EL (cell line): ENCODE data around the gene CBLN3.
"Not testable (repeated sequence)": the region's sequence is repeated elsewhere in the genome, so short reads cannot be mapped to it uniquely, and the experiment has no call there.

ENCODE experiments used
- DNase-seq: peaks from one replicate; pipeline ENCODE4 v3.0.0-alpha.2; 2016

CBLN3 gene

DNA sequence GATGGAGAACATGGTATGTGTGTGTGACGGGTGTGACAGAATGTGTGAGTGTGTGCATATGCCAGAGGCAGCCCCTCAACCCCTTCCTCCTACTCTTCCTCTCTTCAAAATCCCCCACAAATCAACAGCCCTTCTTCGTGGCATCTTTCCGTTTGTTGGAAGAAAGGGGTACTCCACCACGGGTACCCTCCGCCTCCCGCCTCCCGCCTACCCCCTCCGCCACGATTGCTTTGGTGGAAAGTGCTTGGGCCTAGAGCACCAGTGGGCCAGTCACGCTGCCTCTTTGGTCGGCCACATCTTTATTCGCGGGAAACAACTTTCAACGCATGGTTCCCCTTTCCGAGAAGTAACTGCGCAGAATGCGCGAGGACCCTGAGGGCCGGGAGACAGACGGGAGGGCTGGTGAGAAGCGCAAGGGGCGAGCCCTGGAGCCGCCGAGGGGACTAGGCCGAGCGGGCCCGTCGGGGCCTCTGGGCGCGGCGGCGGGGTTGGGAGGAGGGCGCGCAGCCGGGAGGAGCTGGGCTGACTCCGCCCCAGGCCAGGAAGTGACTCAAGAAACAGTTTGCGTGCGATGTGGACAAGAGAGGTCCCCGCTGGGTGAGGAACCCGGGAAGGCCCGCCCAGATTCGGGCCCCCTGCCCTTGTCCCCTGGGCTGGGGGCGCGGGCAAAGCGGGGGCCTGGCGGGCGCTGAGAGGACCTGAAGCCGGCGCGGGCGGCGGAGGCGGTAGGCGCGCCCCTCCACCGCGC is at the start of gene CBLN3, which contains the start of gene KHNYN:
CBLN3 (minus strand) TSS at position 274 of the 748 bp plus-strand sequence. CDS start 614 bp downstream, outside the sequence.
KHNYN (plus strand) TSS at position 560 of the 748 bp plus-strand sequence. CDS start 777 bp downstream, outside the sequence.
- DNase-seq, result peak; percentile 95

DNA sequence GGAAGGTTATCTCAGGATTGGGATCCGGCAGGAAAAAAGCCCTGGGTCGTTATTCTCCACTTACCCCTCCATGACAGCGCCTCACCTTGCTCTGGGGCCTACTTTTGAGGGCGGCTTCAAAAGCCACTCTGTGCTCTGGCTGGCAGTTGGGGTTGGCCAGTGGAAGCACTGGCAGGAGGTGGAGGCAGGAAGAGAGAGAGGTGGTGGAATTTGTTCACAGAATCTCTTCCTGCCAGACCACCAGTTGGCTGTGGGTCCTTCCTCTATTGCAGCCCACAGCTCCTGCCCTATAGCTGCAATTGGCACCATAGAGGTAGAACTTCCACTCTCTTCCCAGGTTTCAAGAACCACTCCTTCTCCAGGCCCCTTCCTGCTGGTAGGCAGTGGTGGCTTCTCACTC is 45.8 kb upstream of the CBLN3 start:
- no peak for DNase-seq

DNA sequence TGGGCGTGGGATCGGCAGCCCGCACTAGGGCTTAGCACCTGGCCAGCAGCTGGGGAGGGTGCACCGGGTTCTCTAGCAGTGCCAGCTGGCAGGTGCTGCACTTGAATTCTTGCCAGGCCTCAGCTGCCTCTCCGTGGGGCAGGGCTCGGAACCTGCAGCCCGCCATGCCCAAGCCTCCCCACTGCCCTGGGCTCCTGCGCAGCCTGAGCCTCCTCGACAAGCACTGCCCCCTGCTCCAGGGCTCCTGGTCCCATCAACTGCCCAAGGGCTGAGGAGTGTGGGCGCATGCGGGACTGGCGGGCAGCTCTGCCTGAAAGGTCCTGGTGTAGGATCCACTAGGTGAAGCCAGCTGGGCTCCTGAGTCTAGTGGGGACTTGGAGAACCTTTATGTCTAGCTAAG is 43.7 kb upstream of the CBLN3 start:
- DNase-seq, result no peak

DNA sequence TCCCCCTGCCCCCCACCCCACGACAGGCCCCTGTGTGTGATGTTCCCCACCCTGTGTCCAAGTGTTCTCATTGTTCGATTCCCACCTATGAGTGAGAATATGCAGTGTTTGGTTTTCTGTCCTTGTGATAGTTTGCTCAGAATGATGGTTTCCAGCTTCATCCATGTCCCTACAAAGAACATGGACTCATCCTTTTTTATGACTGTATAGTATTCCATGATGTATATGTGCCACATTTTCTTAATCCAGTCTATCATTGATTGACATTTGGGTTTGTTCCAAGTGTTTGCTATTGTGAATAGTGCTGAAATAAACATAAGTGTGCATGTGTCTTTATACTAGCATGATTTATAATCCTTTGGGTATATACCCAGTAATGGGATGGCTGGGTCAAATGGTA is 41.0 kb upstream of the CBLN3 start:
- not testable (repeated sequence) for DNase-seq

DNA sequence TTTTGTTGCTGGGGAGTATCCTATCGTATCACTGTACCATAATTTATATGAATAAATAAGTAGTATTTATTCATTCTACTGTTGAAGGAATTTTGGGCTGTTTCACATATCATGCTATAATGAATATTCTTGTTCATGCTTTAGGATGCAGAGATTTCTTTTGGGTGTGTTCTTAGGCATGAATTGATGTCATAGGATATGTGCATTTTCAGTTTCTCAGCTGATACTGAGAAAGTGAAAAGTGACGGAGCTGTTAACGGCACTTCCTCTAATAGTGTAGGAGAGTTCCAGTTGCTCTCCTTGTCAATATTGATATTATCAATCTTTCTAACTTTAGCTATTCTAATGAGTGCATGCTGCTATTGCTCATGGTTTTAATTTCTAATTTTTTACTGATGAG is 36.3 kb upstream of the CBLN3 start:
- no peak for DNase-seq

DNA sequence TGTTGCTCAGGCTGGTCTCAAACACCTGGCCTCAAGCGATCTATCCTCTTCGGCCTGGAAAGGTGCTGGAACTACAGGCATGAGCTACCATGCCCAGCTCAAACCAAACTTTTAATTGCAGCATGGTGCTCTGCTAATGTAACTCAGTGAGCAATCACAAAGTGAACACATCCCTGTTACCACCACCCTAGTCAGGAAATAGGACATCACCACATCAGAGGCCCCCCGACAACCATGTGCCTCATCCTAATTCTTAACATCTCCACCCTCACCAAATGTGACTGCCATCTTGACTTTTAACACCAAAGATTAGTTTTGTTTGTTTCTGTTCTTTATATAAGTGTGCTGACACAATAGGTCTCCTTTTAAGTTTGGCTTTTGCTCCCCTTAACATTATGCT is 35.9 kb upstream of the CBLN3 start:
- DNase-seq, result no peak

DNA sequence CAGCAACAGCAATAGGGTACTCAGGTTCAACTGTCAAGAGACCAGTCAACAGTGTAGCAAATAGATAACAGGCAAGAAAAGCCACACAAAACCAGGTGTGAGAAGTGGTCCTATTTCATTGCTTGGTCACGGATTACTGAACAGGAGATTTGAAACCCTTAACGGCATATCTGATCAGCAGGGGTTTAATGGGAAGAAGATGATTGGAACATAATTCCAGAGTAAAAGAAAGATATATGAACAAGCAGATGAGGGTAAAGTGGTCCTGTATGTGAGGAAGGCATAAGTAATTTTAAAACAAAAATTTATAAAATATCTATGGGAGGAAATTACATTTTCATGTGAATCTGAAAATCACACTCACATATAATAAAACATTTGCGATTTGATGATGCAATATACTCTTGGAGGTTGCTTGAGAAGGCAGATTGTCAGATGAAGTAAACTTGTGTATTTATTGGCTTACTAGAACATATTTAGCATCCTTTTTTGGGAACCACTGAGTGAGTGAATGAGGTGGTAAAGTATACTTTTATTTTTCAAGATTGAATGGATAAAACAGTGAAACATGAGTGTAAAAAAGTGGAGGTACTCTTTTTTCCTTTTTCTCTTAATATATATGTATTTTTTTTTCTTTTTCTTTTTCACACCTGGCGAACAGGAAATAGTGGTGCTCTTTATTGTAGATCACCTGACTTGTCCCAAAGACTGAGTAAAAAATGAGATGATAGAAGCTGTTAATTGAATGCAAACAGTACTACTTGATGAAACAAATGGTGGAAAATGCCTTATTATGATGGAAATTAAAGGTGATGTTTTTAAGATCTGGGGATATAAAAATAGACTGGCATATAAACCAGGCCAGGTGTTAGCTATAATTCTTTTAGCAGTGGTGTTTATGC is 34.7 kb upstream of the CBLN3 start:
- no peak for DNase-seq

DNA sequence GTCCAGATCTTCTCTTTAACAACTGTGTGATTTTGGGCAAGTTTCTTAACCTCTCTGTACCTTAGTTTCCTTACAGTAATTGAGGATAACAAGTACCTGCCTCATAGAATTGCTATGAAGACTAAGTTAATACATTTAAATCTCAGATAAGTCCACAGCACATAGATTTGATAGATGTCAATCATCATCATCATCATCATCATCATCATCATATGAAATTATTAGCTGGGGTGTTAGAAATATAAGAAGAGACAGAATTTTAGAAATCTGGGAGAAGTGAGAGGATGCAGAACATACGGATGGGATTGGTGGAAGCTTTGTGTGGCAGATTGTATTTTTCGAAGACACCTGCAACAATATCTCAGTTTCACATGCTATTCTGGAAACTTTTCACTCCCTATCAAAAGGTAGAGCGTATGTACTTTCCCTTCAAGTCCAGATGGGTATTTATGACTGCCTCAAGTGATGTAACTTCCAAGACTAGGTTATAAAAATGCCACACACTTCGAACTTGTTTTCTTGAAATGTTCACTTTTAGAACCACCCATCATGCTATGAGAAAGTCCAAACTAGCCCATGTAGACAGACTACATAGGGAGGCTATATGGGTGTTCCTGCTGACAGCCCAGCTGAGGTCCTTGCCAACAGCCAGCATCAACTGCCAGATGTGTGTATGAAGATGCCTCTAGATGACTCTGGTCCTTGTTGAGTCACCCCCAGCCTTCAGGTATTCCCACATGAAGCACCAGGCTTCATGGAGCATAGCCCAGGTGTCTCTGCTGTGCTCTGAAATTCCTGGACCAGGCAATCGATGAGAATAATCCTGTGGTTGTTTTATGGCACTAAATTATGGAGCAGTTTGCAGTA is 33.8 kb upstream of the CBLN3 start:
- no peak for DNase-seq

DNA sequence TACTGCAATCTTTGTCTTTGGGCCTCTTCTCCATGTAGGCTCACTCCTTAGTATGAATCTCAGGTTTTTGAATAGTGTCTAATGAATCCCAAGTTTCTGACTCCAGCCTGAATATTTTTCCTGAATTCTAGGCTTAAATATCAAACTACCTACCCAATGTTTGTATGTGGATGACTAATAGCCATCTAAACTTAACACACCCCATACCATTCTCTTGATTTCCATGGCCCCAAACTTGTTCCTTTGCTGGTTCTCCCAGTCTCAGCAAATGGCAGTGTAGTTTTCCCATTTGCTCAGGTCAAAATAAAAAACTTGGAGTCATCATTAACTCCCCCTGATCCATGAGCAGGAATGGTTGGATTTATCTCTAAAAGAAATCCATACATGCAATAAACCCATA is 31.9 kb upstream of the CBLN3 start:
- no peak for DNase-seq

DNA sequence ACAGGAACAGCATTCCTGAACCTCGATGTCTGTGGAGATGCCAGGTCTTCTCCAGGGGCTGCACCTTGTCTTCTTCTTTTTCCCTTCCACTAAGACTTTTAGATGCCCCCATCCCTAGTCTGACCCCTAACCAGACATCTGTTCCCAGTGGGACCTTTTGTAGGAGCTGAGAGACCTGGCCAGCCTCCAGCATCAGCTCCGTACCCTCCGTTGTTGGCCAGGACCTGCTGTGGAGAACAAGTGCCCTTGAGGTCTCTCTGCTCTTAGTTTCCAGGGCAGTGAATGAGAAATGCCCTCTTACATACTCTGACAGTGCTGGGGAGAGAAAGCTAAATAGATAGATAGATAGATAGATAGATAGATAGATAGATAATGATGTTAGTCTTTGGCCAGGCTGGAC is 29.9 kb upstream of the CBLN3 start:
- no peak for DNase-seq

DNA sequence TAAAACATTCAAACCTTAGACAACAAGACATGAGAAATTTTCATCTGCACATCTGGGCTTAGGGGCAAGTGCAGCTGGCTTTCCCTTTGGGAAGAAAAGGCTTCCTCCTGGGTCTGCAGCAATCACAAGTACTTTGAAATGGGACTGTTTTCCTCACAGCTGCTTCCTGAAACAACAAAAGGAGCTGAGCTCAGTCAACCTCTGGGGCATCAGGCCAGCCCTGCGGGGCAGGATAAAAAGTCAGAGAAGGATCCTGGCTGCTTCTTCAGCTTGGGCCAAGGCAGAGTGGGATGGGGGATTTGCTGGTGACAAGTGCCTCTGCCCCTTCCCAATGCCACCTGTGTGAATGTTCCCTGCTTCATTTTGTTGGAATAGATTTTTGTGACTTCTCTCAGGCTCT is 29.3 kb upstream of the CBLN3 start:
- DNase-seq, result no peak

DNA sequence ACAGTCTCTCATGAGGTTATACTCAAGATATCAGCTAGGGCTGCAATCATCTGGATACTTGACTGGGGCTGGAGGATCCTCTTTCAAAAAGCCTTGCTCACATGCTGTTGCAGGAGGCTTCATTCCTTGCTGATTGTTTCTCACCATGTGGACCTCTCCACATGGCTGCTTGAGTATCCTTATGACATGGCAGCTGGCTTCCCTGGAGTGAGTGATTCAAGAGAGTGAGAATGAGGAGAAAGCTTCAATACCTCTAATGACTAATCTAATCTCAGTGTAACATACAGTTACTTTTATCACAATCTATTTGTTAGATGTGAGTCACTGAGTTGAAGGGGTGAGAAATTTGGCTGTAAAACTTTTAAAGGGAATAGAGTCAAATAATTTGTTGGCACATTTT is 27.5 kb upstream of the CBLN3 start:
- DNase-seq, result no peak

DNA sequence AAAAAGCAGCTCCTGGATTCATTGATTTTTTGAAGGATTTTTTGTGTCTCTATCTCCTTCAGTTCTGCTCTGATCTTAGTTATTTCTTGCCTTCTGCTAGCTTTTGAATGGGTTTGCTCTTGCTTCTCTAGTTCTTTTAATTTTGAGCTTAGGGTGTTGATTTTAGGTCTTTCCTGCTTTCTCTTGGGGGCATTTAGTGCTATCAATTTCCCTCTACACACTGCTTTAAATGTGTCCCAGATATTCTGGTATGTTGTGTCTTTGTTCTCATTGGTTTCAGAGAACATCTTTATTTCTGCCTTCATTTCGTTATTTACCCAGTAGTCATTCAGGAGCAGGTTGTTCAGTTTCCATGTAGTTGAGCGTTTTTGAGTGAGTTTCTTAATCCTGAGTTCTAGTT is 21.4 kb upstream of the CBLN3 start:
- not testable (repeated sequence) for DNase-seq

DNA sequence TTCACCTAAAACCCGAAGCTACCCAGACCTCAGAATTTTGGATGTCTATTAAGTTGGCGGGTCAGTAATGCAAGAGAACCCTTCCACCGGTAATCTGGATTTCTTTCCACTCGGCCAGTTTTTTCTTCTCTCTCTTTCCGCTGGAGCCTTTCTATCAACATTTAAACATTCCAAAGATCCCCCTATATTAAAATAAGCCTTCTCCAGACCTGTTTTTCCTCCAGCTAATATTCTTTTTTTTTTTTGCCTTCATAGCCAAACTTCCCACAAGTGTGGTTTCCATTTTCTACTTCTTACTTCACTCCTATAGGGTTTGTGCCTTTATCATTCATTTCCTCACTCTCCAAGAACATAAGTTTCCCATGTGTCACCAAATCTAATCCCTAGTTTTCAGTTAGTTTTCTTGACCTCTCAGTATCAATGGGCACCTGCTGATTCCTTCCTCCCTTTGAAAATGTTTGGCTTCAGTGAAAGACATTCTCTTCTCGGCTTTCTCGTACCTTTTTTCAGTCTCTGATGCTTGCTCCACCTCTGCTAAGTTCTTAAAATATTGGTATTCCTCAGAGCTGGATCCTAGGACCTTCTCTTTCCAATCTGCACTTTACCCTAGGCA is 13.7 kb upstream of the CBLN3 start:
- DNase-seq, result no peak

DNA sequence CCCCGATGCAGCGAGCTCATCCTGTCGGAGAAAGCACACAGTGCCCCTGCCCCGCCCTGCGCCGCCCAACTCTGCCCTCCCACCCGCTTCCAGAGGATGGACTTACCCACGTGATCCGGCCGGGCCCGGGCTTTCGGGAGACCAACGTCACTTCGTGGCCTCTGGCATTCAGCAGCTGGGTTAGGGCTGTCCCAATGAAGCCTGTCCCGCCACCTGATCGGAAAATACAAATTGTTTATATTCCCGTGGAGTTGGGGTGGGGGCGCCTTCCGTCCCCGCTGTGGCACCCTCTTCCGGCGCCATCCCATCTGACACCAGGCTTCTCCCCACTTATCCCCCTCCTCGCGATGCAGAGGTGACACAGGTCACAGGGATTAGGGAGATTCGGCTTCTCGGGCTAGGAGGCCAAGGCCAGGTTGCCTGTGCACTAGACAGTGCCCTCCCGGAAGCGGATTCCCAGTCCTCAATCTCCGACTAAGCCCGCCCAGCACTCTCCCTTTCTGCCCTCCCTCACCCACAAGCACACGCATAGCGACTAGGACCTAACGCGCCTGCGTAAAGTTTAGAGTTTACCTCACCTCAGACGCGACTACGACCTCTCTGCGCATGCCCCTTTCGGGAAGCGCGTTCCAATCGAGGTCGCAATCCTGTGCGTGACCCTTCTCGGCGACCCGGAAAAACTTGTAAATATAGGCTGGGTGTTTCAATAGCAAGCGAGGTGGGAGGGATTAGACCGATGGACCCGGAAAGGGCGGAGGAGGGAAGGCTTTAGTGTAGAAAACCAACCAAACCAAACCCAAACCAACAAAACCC is 13.0 kb upstream of the CBLN3 start, which contains the start of gene SDR39U1:
SDR39U1 (minus strand) TSS at position 537 of the 813 bp plus-strand sequence; CDS start at position 530, 7 bp downstream.
- peak; percentile 99 for DNase-seq

DNA sequence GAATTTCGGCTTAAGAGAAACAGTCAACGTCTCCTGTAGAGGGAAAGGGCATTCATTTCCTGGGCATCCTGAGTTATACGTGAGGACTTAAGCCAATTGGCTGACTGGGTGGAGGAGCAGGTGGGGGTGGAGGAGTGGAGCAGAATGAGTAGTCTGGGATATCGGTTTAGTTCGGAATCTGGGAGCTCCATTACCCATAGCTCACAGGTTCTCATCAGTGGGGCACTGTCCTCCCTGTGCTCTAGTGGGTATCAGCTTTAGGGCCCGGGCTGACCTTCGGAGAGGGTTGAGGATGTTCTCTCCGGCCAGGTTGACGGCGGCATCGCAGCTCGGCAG is 12.4 kb upstream of the CBLN3 start:
- no peak for DNase-seq

DNA sequence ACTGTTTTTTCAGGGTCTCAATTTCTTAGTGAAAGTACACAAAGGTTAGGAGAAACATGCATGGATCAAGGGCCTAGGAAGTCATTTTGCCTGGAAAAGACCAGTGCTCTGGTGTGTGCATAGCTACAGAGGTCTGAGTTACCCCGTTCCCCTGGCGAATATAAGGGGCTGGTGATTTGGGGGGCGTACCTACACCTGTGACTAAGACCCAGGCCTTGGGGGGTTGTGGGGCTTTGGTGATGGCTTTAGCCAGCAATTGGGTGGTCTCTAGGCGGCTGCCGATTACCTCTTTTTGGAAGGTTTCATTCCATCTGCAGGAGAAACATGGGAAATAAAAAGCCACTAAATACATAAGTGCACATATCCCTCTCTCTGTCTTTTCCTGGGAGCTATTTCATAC is 12.0 kb upstream of the CBLN3 start:
- no peak for DNase-seq

DNA sequence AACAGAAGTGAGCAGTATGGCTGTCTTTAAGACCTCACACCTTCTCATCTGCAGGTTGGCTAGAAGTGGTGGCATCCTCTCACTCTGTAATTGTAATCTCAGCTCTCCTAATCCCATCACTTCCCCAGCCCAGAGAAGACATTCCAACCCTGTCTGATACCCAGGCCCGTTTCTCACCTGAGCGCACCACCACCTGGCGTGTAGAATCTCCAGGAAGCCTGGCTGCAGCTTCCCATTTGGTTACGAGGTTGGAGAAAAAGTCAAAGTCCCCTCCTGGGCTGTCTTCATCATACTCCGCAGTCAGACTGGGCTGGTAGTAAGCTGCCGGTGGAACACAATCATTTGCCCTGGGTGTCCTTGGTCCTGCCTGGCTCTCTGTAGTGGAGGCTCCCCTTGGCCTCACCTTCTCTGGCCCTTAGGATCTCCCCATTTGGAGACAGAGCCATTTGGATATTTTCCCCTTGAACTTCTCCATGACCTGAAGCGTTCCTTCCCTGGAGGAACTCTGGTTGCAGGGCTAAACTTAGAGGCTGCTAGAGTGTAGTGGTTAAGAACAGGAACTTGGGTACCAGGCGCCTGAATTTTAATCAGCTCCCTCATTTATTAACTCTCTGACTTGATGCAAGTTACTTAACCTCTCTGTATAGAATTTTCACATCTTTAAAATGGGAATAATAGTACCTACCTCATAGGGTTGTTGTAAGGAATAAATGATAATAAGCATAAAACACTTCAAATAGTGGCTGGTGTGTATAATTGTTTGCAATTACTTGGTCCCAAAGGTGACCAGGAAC is 11.3 kb upstream of the CBLN3 start:
- DNase-seq, result no peak

DNA sequence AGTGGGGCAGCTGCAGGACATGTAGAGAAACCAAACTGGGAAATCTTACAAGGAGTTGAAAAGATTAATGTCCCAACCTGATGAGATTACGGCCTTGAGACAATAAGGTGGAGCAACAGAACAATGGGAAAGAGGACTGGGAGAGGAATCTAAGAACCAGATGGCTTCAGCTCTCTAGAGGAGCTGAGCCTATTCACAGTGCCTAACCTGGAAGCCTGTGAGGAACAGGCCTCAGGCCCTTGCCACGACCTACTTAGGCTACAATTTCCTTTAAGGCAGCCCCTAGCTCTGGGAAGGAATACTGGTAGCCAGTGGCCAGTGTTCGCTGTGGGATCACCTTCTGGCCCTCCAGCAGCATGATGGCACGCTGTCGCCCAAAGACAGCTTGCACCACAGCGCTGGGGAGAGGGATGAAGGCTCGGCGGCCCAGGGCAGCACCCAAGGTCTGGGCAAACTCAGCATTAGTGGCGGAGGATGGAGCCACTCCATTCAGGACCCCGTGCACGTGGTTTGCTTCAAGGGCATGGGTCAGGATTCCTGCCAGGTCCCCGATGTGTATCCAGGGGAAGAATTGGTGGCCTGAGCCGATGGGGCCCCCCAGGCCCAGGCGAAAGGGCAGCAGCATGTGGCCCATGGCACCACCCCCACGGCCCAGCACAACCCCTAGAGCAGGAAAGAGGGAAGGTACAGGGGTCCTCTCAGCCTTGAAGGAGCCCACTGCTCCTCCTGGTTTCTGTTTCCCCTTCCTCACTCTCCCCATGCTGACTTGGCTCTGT is 10.6 kb upstream of the CBLN3 start:
- no peak for DNase-seq

DNA sequence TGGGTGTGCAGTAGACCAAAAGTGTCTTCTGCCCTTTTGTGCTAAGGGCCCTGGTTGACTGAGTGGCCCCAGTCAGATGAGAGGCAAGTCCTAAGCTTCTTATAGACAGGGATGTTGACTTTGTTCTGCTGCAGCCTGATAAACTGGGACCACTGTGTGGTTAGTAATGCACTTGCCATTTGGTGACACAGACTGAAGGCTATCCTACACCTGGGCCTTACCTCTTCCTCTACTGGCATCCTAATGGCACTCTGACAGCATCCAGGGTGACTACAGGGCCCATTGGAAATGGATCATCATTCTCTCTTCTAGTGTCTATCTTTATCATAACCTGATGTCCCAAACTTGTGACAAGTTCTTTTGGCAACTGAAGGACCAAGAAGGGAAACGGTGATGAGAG is 9.8 kb upstream of the CBLN3 start:
- DNase-seq, result no peak
